ENCODE results near the gene OR2L13.
"Not testable (repeated sequence)": the region's sequence is repeated elsewhere in the genome, so short reads cannot be mapped to it uniquely, and the experiment has no call there.

The OR2L13 gene

GRCh38 chr1:248094884-248095283 lies at the start of gene OR2L13:
Gene OR2L13 (plus strand): TSS chr1:248095184. CDS start chr1:248099376, 4,192 bp downstream.
- no peak for DNase-seq

- DNase-seq = no peak
Observed at GRCh38 chr1:248045209-248045608, 49.8 kb upstream of the OR2L13 start.

GRCh38 chr1:248046536-248046935 lies 48.4 kb upstream of the OR2L13 start, which contains the start of gene OR2L3:
Gene OR2L3 (plus strand): TSS chr1:248046836. CDS start chr1:248060682, 13,846 bp downstream.
- no peak for DNase-seq

GRCh38 chr1:248047008-248047407 lies 48.0 kb upstream of the OR2L13 start:
- no peak for DNase-seq

- no peak for DNase-seq
Observed at GRCh38 chr1:248054671-248055070, 40.3 kb upstream of the OR2L13 start.

GRCh38 chr1:248055261-248055660 lies 39.7 kb upstream of the OR2L13 start:
- no peak for DNase-seq

GRCh38 chr1:248065071-248065470 lies 29.9 kb upstream of the OR2L13 start:
- DNase-seq = no peak

GRCh38 chr1:248065604-248066003 lies 29.4 kb upstream of the OR2L13 start:
- DNase-seq = no peak

GRCh38 chr1:248083864-248084263 lies 11.1 kb upstream of the OR2L13 start:
- not testable (repeated sequence) for DNase-seq

- no peak for DNase-seq
Observed at GRCh38 chr1:248098529-248098928, 3.5 kb downstream of the OR2L13 start.

GRCh38 chr1:248102847-248103246 lies 7.9 kb downstream of the OR2L13 start:
- no peak for DNase-seq

- no peak for DNase-seq
Observed at GRCh38 chr1:248111157-248111556, 16.2 kb downstream of the OR2L13 start.

- no peak for DNase-seq
Observed at GRCh38 chr1:248114890-248115289, 19.9 kb downstream of the OR2L13 start.

- no peak for DNase-seq
Observed at GRCh38 chr1:248127653-248128052, 32.7 kb downstream of the OR2L13 start.

GRCh38 chr1:248136811-248137210 lies 41.8 kb downstream of the OR2L13 start:
- DNase-seq = no peak

- DNase-seq = no peak
Observed at GRCh38 chr1:248140846-248141245, 45.9 kb downstream of the OR2L13 start.

- DNase-seq = no peak
Observed at GRCh38 chr1:248143311-248143710, 48.3 kb downstream of the OR2L13 start.

GRCh38 chr1:248144513-248145198 lies 49.7 kb downstream of the OR2L13 start, which contains the start of gene OR2M5:
Gene OR2M5 (plus strand): TSS chr1:248145148. CDS start chr1:248145148, 0 bp downstream.
- no peak for DNase-seq

Measured in stimulated activated naive CD4-positive, alpha-beta T cell (primary cell).